Heart right ventricle (tissue), 16 donors: Measurements from ENCODE around the gene GABPA. TPM values are rescaled to one million over a fixed set of nuclear protein-coding genes. Genes with fewer than 3 reads are reported as not detected.

Experiments
- ATAC-seq, 8 donors: fragments of 200-7000 bp; cut with Tn5 transposase; one replicate each; pipeline ENCODE4 v1.9.1; 2020; ENCODE audit warnings: mild to moderate bottlenecking in 8 of 8, moderate library complexity in 8 of 8, moderate number of reproducible peaks in 1 of 8
- DNase-seq, 2 donors: peaks; one replicate each; pipeline ENCODE4 v3.0.0-alpha.2; 2020
- H3K27ac ChIP-seq, 10 donors: fragments of 200-600 bp; sonication (generic) in 2 of 10; one replicate each; pipeline versions ENCODE4 v1.5.0 to v1.8.0; 2020 to 2022; ENCODE audit warnings: mild to moderate bottlenecking in 3 of 10
- H3K27me3 ChIP-seq, 7 donors: fragments of 200-600 bp; one replicate each; pipeline ENCODE4 v1.8.0; 2021 to 2022; ENCODE audit warnings: mild to moderate bottlenecking in 2 of 7
- H3K36me3 ChIP-seq, 9 donors: fragments of 200-600 bp; sonication (generic) in 1 of 9; one replicate each; pipeline versions ENCODE4 v1.5.0 to v1.8.0; 2020 to 2022; ENCODE audit warnings: mild to moderate bottlenecking in 2 of 9
- H3K4me1 ChIP-seq, 9 donors: fragments of 200-600 bp; sonication (generic) in 1 of 9; one replicate each; pipeline versions ENCODE4 v1.5.0 to v1.8.0; 2020 to 2022; ENCODE audit warnings: mild to moderate bottlenecking in 4 of 9
- H3K4me3 ChIP-seq, 10 donors: fragments of 200-600 bp; sonication (generic) in 2 of 10; one replicate each; pipeline versions ENCODE4 v1.5.0 to v1.8.0; 2020 to 2022; ENCODE audit warnings: mild to moderate bottlenecking in 7 of 10, moderate library complexity in 2 of 10
- H3K9me3 ChIP-seq, 11 donors: fragments of 200-600 bp in 10 of 11; sonication (generic) in 2 of 11; one replicate each; pipeline versions ENCODE4 v1.5.0 to v1.8.0; 2013 to 2022; ENCODE audit warnings: mild to moderate bottlenecking in 2 of 11, control low read depth in 1 of 11, moderate library complexity in 1 of 11
- CTCF ChIP-seq, 9 donors: fragments of 200-600 bp; sonication (generic) in 2 of 9; IDR thresholded peaks; one replicate each; pipeline versions ENCODE4 v1.5.0 to v1.8.0; 2021 to 2022; ENCODE audit warnings: antibody characterized with exemption in 9 of 9, mild to moderate bottlenecking in 5 of 9, moderate library complexity in 1 of 9
- WGBS, 2 donors: extraction: QIAGEN DNeasy Blood & Tissue Kit; methylation state at CpG; one replicate each; pipeline ENCODE4 v1.1.7; 2013; ENCODE audit warnings: inconsistent platforms in 1 of 2; 5-methylcytosine and 5-hydroxymethylcytosine counted together
- intact Hi-C, 10 donors: fragments of 100-400 bp; cut with DNase I; formaldehyde crosslinking; loops; one replicate each; pipeline versions ENCODE4 v1.11.1 to v1.14.2; 2022
- polyA plus RNA-seq, 2 donors: library from polyadenylated mRNA; stranded (reverse); fragments of 200-250 nt; gene quantifications; one replicate each; pipeline ENCODE4 v1.2.3, GENCODE V29; 2013
- total RNA-seq, 10 donors: library from RNA; stranded (reverse); fragmentation: NEBNext Ultra II Directional in 3 of 10; extraction: Animal tissue kit (Norgen Biotek cat#: 25700) in 3 of 10; gene quantifications; one replicate each; pipeline versions ENCODE4 v1.2.1 to v1.2.4, GENCODE V29; 2021 to 2023
- donor health status: Arrhythmogenic right ventricular cardiomyopathy.
- donor health status: ischemic (EF 13 %, LVEDD 7.1; RV severe dilation, severe dysfunction).
- donor health status: healthy with polysubstance abuse.
- donor health status: DM: no; HTN: yes; CAD: no.
- donor health status: DM: no; HTN: no; CAD: no.
- donor health status: ischemic (EF 25% LVEDD 6.9; RV normal size, moderate dysfunction).
- donor health status: ischemic (EF 25% LVEDD 5.7; RV mildly dilated, moderate dysfunction).
- donor health status: healthy.
- donor health status: DM: yes; HTN: yes; CAD: no.
- donor health status: Ischemic cardiomyopathy.
- donor health status: ischemic (EF 35%, LVEDD 5.7; RV mildly dilated, moderate dysfunction).
- donor health status: nonischemic (EF 11% LVEDD 7.7; RV severe dilation, severe dysfunction).
- donor health status: DM: yes; HTN: yes; CAD: no.
- donor health status: PGD.
- donor health status: ischemic (EF 29% LVEDD 5.4; RV normal size, mild dysfunction).
- donor health status: nonischemic (EF 23%, LVEDD 6.1; RV moderate dilation, normal function).

GABPA gene
- total and polyA plus RNA-seq, 12 donors: 5.1 to 18.4 (median 14.0) TPM

GRCh38 chr21:25717491-25718147 is 17.2 kb upstream of the GABPA start:
- no peak for TF ChIP-seq CTCF (IDR thresholded peaks at IDR 0.05)
- Histone ChIP-seq H3K4me3 (no peak overlapping the region), H3K27ac (peak overlapping the region in 8 of 10 donors; percentile 45 to 77 (median 60)), H3K27me3 (no peaks in the 10 kb centered on the region), H3K9me3 (no peaks in the 10 kb centered on the region), H3K4me1 (peaks cover 0 to 47% (median 16%) of the 10 kb centered on the region in 9 donors), H3K36me3 (peaks cover 0 to 80% (median 25%) of the 10 kb centered on the region in 9 donors)
- ATAC-seq (peak in 7 of 8 donors; percentile 70 to 94 (median 84)), DNase-seq (peak in 1 of 2 donors; percentile 45)
- WGBS, 2 donors: 74 to 76% methylated on average over 5 of the region's 5 CpGs
- intact Hi-C loops: no loop called here

DNA sequence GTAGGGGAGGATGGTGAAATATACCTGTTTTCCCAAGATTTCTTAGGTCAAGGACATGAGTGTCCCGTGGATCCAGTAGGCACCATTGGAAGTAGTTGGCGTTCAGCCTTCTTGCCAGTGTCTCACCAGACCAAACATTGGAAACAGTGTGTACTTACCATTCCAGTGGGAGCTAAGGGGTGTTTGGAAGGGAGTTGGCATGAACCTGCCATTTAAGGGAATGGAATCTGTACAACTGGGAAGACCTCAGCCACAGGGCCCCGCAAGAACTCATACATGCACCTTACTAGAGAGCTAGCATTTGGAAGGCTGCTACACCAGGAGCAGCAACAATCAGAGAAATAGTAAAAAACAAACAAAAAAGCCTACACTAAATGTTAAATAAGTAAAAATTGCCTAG is 12.8 kb upstream of the GABPA start:
- Histone ChIP-seq H3K36me3 (peaks cover 0 to 80% (median 40%) of the 10 kb centered on the region in 9 donors), H3K9me3 (no peaks in the 10 kb centered on the region), H3K4me3 (no peak overlapping the region), H3K27ac (peak overlapping the region in 4 of 10 donors; percentile 3 to 29 (median 8)), H3K27me3 (no peaks in the 10 kb centered on the region), H3K4me1 (peaks cover 0 to 50% (median 26%) of the 10 kb centered on the region in 9 donors)
- intact Hi-C loops: no loop called here
- peak in 5 of 8 donors; percentile 28 to 79 (median 40) for ATAC-seq
- no peak for TF ChIP-seq CTCF (IDR thresholded peaks at IDR 0.05)
- WGBS, 2 donors: 77 to 81% methylated on average over 3 of the region's 3 CpGs
- no peak for DNase-seq

- intact Hi-C loops: no loop called here
- no peak for ATAC-seq
- peaks cover 0 to 80% (median 46%) of the 10 kb centered on the region in 9 donors for H3K36me3 ChIP-seq
- peaks cover 0 to 50% (median 27%) of the 10 kb centered on the region in 9 donors for H3K4me1 ChIP-seq
- 65 to 71% methylated on average over 3 of the region's 3 CpGs for WGBS, 2 donors
- TF ChIP-seq CTCF (IDR thresholded peaks at IDR 0.05): no peak
- DNase-seq: no peak
- no peaks in the 10 kb centered on the region for H3K9me3 ChIP-seq
- H3K4me3 ChIP-seq: no peak overlapping the region
- no peaks in the 10 kb centered on the region for H3K27me3 ChIP-seq
- H3K27ac ChIP-seq: peak overlapping the region in 3 of 10 donors; percentile 3 to 9 (median 8)
Observed at GRCh38 chr21:25722631-25723030, 12.1 kb upstream of the GABPA start.

DNA sequence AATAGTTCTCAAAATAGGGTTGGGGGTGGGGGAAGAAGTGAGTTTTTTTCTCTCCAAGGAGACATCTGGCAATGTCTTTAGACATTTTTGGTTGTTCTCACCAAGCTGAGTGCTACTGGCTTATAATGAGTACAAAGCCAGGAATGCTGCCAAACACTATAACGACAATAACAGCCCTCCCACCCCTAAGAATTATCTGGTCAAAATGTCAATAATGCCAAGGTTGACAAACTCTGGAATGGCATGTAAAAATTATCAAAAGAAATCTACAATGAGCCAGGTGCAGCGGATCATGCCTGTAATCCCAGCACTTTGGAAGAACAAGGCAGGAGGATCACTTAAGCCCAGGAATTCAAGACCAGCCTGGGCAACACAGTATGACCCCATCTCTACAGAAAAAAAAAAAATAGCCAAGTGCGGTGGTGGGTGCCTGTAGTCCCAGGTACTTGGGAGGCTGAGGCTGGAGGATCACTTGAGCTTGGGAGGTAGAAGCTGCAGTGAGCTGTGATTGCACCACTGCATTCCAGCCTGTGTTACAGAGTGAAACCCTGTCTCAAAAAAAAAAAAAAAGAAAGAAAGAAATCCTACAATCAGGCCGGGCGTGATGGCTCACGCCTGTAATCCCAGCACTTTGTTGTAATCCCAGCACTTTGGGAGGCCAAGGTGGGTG is 2.5 kb upstream of the GABPA start:
- 45 to 48% methylated on average over 6 of the region's 6 CpGs for WGBS, 2 donors
- no peak for TF ChIP-seq CTCF (IDR thresholded peaks at IDR 0.05)
- Histone ChIP-seq H3K27ac (peak overlapping the region in 9 of 10 donors; percentile 97 to 100 (median 99)), H3K4me1 (peaks cover 11 to 77% (median 56%) of the 10 kb centered on the region in 9 donors), H3K36me3 (peaks cover 0 to 45% (median 25%) of the 10 kb centered on the region in 9 donors), H3K27me3 (no peaks in the 10 kb centered on the region), H3K9me3 (no peaks in the 10 kb centered on the region), H3K4me3 (peak overlapping the region in 8 of 10 donors; percentile 74 to 97 (median 90))
- intact Hi-C loops: loop anchor here in 1 of 10 donors (10.0 kb wide), 1 partner anchor 127 kb away; the partner anchor contains the start of gene MRPL39
- ATAC-seq (no peak), DNase-seq (peak in 1 of 2 donors; percentile 40)
